Measurements from ENCODE around the gene DLL1.

DNA sequence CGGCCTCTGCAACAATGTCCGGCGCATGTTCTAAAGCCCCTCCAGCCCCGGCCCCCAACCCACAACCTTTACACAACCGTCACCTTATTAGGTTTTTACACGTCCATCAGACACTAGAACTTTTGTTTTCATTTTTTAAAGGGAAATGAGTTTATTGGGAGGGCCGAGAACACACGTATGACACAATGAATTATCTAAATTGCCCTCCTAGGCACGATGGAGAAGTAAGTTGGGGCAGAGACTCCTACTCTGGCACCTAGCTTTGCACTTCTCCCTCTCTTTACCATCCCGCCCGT is 1.2 kb upstream of the DLL1 start:
- no peak for TF ChIP-seq CTCF (IDR thresholded peaks at IDR 0.05)
- no peak for TF ChIP-seq POLR2A (IDR thresholded peaks at IDR 0.05)

All from body of pancreas (tissue), 4 donors.